HG03159 (cell line): Measurements from ENCODE around the gene BBS9.
"Not testable (repeated sequence)": the region's sequence is repeated elsewhere in the genome, so short reads cannot be mapped to it uniquely, and the experiment has no call there.

Experiments used
- ATAC-seq: cut with Tn5 transposase; IDR thresholded peaks from one replicate; pipeline ENCODE4 v1.9.1; 2021; ENCODE audit warnings: mild to moderate bottlenecking, moderate library complexity; ENCODE audit not compliant: unreplicated experiment

The BBS9 gene

DNA sequence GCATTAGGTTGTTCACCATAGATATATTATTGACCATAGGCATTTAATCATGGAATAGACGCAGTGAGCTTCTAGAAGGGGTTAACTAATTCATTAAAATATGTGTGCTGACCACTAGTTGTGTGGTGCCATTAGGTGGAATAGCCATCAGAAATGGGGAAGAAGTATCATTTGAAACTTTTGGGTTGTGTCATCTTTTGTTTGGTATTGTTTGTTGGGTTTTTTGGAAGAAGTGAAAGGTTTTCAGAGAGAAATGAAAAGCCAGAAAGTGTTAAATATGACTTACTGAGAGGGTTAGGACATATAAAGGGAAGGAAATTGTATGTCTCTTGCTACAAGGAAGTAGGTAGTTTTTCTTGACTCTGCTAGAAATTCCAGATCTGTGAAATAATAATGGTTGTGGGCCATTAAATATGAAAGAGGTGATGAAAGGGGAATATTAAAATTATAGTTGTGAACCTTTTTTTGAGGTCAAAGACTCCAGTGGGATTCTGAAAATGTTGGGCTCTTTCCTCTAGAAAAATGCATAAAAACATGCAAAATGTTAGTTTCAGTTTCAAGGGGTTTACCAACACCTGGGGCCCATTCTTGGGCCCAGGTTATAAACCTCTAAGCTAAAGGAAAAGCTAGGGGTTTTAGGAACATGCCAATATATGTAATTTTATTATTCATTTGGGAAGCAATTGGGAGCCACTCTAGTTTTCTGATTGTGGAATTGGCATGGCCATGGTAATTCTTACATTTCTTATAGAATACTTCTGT lies 348.5 kb downstream of the BBS9 start:
- ATAC-seq, result no peak

- not testable (repeated sequence) for ATAC-seq
Measured at GRCh38 chr7:33484476-33484875, 355.1 kb downstream of the BBS9 start.

DNA sequence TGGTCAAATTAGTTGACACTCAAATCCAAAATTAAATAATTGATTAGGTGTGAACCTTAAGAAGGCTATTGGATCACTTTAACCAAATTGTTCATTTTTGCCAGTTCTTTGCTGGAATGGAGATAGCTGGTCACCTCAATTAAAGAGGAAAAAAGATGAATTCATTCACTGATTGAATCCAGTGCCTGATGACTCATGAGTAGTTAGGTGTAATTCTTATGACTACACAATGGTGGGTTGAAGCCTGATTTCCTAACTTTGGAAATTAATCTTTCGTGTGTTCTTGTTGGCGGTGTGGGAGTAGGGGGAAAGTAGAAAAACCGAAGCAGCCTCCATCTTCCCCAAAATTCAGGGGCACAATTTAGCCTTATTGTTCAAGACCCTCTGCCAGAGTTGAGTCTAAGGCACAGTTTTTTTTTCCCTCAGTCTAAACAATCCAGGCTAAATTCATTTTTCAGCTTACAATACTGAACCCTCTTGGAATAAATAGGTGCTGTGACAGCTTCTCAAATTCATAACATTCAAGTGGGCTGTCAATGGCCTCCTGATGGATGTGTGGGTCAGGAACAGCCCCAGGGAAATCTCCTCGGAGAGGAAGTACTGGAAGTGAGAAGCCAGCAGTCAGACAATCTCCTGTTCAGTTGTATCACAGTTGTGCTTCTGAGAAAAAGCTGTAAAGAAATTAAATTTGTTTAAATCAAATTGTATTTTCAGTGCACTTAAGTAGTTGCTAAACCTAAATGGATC lies 356.6 kb downstream of the BBS9 start:
- no peak for ATAC-seq

DNA sequence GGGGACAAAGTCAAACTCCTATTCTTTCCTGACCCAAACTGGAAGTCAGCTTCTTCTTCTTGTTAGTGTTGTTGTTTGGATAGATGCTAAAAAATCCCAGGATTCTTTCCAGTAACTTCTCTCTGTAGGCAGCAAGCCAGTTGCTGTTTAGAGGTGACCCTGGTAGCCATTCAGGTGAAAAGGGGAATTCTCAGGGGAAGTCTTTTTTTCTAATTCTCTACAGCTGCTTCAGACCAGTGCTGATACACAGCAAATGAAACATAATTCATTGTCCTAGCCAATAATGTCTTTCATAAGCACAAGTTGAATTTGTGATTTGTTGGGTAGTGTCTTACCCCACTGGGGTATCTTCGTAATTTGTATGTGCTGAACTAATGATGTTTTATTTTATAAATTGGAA lies 357.3 kb downstream of the BBS9 start:
- no peak for ATAC-seq

- ATAC-seq, result peak; percentile 85
Measured at GRCh38 chr7:33487998-33488682, 358.8 kb downstream of the BBS9 start.

DNA sequence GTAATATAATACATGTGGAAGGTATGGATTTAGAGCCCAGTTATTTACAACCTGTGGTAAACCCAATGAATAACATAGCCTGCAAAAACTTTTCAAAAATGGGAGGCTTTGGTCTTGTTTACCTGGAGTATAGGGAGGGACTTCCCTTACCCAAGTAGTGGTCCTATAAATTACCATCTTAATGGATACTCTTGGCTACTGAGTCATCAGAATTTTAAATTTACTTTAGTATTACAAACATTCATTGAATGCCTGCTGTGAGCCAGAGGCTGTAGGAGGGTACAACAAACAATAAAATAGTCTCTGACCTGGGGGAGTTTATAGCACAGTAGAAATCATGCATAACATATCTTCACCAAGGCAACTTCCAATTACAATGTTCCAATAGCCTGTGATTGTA lies 365.1 kb downstream of the BBS9 start:
- no peak for ATAC-seq

GRCh38 chr7:33495207-33495606 lies 365.8 kb downstream of the BBS9 start:
- no peak for ATAC-seq

DNA sequence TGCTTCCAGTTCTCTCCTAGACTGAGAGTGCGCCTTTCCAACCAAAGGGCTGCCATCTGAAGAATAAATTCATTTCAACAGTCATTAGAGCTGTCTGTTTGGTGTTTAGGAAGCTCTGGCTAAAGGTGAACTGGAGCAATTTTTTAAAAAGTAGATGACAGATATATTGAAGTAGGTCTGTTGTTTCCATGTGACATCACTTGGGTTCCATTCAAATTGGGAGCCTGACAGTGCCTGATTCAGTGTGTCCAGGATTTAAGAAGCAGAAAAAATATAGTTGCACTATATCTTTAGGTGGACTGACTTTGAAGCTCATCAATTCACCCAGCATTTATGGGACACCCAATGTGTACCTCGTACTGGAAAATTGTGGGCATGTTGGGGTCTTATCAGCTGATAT lies 367.7 kb downstream of the BBS9 start:
- ATAC-seq, result no peak

- ATAC-seq, result no peak
Measured at GRCh38 chr7:33500703-33501701, 371.6 kb downstream of the BBS9 start.

DNA sequence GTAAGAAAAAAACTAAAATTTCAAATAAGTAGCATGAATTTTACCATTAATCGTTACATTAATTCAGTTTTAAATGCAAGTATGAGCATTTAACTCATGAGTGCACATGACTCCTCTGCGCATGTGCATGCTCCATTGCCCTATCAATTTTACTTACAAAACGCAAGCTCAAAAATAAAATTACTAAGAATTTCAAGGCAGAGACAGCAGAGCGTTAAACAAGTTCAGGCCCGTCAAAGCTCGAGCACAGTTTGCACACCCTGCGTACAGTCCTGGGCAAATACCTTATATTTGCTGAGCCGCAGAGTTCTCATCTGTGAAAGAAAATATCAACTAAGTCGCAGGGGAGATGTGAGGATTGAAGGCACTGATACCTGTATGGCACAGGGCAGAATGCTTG lies 373.6 kb downstream of the BBS9 start:
- ATAC-seq, result no peak

GRCh38 chr7:33503736-33504135 lies 374.4 kb downstream of the BBS9 start:
- ATAC-seq, result no peak

- ATAC-seq, result no peak
Measured at GRCh38 chr7:33504266-33504665, 374.9 kb downstream of the BBS9 start.

DNA sequence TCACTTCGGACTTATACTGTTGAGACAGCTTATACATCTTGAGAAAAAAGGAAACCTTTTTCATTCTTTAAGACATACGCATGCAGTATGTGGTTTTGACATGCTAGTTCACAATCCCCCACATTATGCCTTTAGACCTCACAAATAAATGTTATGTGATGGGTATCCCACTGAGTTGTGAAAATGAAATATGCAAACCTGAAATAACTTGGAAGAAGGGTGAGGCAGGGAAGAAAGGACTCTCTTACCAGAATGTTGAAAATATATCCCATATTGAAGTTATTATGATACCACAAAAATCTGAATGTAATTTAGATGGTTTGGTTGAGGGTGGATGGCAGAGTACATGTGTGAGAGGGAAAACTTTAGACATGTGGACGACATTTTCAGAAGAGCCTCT lies 379.8 kb downstream of the BBS9 start:
- no peak for ATAC-seq

GRCh38 chr7:33511778-33512177 lies 382.4 kb downstream of the BBS9 start:
- no peak for ATAC-seq

DNA sequence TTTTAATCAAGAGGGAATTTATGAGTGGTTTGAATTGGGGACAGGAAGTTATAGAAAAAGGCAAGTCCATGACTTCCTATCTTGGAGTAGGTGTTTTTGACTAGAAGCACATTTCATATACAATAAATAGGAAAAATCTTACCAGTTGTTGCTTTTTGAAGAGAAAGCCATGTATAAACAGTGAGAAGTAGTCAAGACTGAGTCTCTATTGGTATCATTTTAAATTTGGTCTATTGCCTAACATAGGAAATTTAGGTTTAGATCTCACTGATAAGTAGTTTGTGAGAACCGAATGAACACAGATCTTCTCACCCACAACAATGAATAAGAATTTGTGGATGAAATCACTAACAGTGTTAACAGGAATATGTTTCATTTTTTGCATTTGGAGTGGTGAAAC lies 387.2 kb downstream of the BBS9 start:
- no peak for ATAC-seq

DNA sequence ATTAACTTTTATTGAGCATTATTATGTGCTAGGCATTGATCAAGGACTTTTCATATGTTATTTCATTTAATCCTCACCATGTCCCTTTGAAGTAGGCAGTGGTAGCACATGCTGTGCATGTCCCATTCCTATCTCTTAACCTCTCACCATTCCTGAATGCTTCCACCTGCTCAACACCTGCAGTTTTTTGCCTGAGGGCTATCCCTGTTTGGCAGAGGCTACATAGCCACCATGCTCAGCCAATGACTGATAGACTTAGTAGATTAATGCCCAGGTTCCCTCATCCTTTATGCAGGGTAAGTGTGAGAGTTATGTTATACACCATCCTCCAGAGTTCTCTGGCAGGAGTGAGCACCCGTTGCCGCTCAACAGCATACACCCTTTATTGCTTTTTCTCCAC lies 387.8 kb downstream of the BBS9 start:
- ATAC-seq, result no peak

- not testable (repeated sequence) for ATAC-seq
Measured at GRCh38 chr7:33527008-33527407, 397.6 kb downstream of the BBS9 start.

- not testable (repeated sequence) for ATAC-seq
Measured at GRCh38 chr7:33527613-33528012, 398.2 kb downstream of the BBS9 start.

DNA sequence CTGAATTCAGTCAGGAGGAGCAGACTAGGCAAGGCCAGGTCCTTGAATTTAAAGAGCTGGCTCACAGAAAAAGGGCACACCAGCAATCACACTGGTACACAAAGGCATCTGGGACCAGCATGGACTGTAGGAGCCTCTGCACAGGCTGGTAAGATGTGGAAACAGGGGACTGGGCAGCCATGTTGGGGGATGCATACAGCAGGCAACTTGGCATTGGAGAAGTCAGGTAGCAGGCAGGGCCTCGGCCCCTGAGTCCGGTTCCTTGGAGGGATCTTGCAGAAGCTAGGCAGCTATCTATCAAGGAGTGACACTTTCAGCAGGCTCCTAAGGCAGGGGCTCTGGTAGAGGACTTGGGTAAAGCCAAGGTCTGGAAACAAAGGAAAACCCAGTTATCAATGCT lies 399.7 kb downstream of the BBS9 start:
- ATAC-seq, result no peak

GRCh38 chr7:33530664-33531063 lies 401.3 kb downstream of the BBS9 start:
- ATAC-seq, result no peak

DNA sequence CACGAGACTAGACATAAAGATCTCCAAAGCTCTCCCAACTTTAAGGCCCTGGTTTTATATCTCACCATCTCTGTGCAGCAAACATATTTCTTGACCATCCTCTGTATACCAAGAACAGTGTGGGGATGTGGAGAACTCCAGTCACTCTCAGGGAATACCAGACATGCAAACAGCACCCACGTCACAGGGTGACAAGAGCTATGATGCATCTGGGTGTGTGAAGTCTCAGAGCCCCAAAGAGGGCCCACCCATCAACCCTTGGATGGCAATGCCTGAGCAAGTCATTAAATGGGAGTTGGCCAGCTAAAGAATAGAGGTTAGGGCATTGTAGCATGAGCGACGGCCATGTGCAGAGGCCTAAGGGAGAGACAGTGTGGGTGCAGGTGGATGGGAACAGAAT lies 402.5 kb downstream of the BBS9 start:
- ATAC-seq, result no peak
